H1 (cell line): ENCODE results near the gene AQP12A. TPM values are rescaled to one million over a fixed set of nuclear protein-coding genes. Genes with fewer than 3 reads are reported as not detected.

Experiments used
- CTCF ChIA-PET: fragments of 300-600 bp; sonication (Branson Sonifier 250); formaldehyde crosslinking; loops from one replicate; lab custom pipeline; 2021; ENCODE audit not compliant: partially characterized antibody; lab: Charles Lee
- POLR2A ChIA-PET: fragments of 300-600 bp; sonication (Branson Sonifier 250); formaldehyde crosslinking; loops from one replicate; lab custom pipeline; 2021; ENCODE audit warnings: inconsistent platforms; ENCODE audit not compliant: partially characterized antibody; lab: Charles Lee
- DNase-seq, 2 experiments: peaks; one replicate each; pipeline versions ENCODE4 v3.0.0 to v3.0.0-alpha.2; 2010 to 2022; ENCODE audit warnings: low spot score in 2 of 2, low read depth in 1 of 2, mixed read lengths in 1 of 2
- FAIRE-seq: peaks from 2 replicates; lab custom pipeline; 2011; peaks lifted over from hg19 to GRCh38; lab: Jason Lieb, UNC
- H2AFZ ChIP-seq: 2 replicates; pipeline ENCODE4 v1.8.1; 2012; ENCODE audit warnings: low read length, inconsistent platforms
- H2AK5ac ChIP-seq: 2 replicates; pipeline ENCODE4 v1.6.1; 2013; ENCODE audit warnings: low read depth, low read length
- H2BK120ac ChIP-seq: replicated peaks from 2 replicates; pipeline ENCODE3; 2013; ENCODE audit warnings: low read depth, low read length, inconsistent platforms
- H2BK12ac ChIP-seq: 2 replicates; pipeline ENCODE4 v1.6.1; 2013; ENCODE audit warnings: low read depth, low read length
- H2BK15ac ChIP-seq: 2 replicates; pipeline ENCODE4 v1.6.1; 2013; ENCODE audit warnings: low read length
- H2BK20ac ChIP-seq: 2 replicates; pipeline ENCODE4 v1.6.1; 2013; ENCODE audit warnings: low read length
- H2BK5ac ChIP-seq: 2 replicates; pipeline ENCODE4 v1.6.1; 2013; ENCODE audit warnings: low read depth, low read length
- H3K14ac ChIP-seq: 2 replicates; pipeline ENCODE4 v1.6.1; 2013; ENCODE audit warnings: inconsistent platforms; ENCODE audit not compliant: insufficient read length
- H3K18ac ChIP-seq: 2 replicates; pipeline ENCODE4 v1.6.1; 2013; ENCODE audit warnings: low read length; ENCODE audit errors: extremely low read depth
- H3K23ac ChIP-seq: 2 replicates; pipeline ENCODE4 v1.6.1; 2013; ENCODE audit warnings: inconsistent platforms; ENCODE audit not compliant: insufficient read length
- H3K23me2 ChIP-seq: 2 replicates; pipeline ENCODE4 v1.6.1; 2013; ENCODE audit warnings: low read depth, low read length
- H3K27ac ChIP-seq: 2 replicates; pipeline ENCODE4 v1.6.1; 2011; ENCODE audit warnings: low read depth, low read length, inconsistent platforms
- H3K27me3 ChIP-seq, 4 experiments: replicated peaks in 1 of 4; 1 replicate in 1 of 4; 2 replicates in 3 of 4; pipeline versions ENCODE4 v1.6.1 to v1.8.1; 2011 to 2013; ENCODE audit warnings: low read length in 3 of 4, mild to moderate bottlenecking in 3 of 4, inconsistent platforms in 2 of 4, mixed read lengths in 2 of 4, moderate library complexity in 1 of 4; ENCODE audit not compliant: control insufficient read depth in 3 of 4, insufficient read depth in 3 of 4; ENCODE audit errors: extremely low read depth in 1 of 4
- H3K36me3 ChIP-seq, 4 experiments: 2 replicates each; pipeline versions ENCODE4 v1.6.1 to v1.8.1; 2011 to 2013; ENCODE audit warnings: mild to moderate bottlenecking in 4 of 4, low read length in 3 of 4, moderate library complexity in 2 of 4, control low read depth in 1 of 4, inconsistent platforms in 1 of 4; ENCODE audit not compliant: insufficient read depth in 4 of 4, control insufficient read depth in 2 of 4
- H3K4ac ChIP-seq: replicated peaks from 2 replicates; pipeline ENCODE3; 2013; ENCODE audit warnings: low read length, low read depth, mixed read lengths, inconsistent platforms; ENCODE audit not compliant: insufficient read length
- H3K4me1 ChIP-seq, 4 experiments: replicated peaks in 1 of 4; 1 replicate in 1 of 4; 2 replicates in 3 of 4; pipeline versions ENCODE4 v1.6.1 to v1.8.1; 2011 to 2013; ENCODE audit warnings: low read length in 3 of 4, inconsistent platforms in 2 of 4, mixed read lengths in 1 of 4; ENCODE audit not compliant: insufficient read depth in 4 of 4, control insufficient read depth in 3 of 4
- H3K4me2 ChIP-seq, 2 experiments: 2 replicates each; pipeline versions ENCODE4 v1.6.1 to v1.8.1; 2011 to 2013; ENCODE audit warnings: low read depth in 2 of 2, low read length in 2 of 2, control low read depth in 1 of 2, inconsistent platforms in 1 of 2, mild to moderate bottlenecking in 1 of 2; ENCODE audit not compliant: insufficient read depth in 1 of 2
- H3K4me3 ChIP-seq, 4 experiments: fragments of 200-600, 300-600 bp in 1 of 4; sonication (generic), shearing (Covaris generic), sonication (Bioruptor Twin) in 1 of 4; 2 replicates each; pipeline versions ENCODE4 v1.5.1 to v1.8.1; 2011 to 2016; ENCODE audit warnings: low read length in 4 of 4, low read depth in 3 of 4, control low read depth in 2 of 4, inconsistent platforms in 2 of 4, mild to moderate bottlenecking in 2 of 4, mixed read lengths in 1 of 4, moderate library complexity in 1 of 4; ENCODE audit not compliant: insufficient read depth in 2 of 4; ENCODE audit errors: extremely low read depth in 1 of 4
- H3K56ac ChIP-seq: replicated peaks from 2 replicates; pipeline ENCODE3; 2013; ENCODE audit warnings: low read depth, mild to moderate bottlenecking, mixed read lengths, low read length, inconsistent platforms; ENCODE audit not compliant: insufficient read length
- H3K79me1 ChIP-seq: 2 replicates; pipeline ENCODE4 v1.6.1; 2013; ENCODE audit warnings: low read depth, low read length, control low read depth
- H3K79me2 ChIP-seq, 2 experiments: 2 replicates each; pipeline versions ENCODE4 v1.6.1 to v1.8.1; 2012 to 2013; ENCODE audit warnings: low read length in 2 of 2, mild to moderate bottlenecking in 2 of 2, inconsistent platforms in 1 of 2; ENCODE audit not compliant: insufficient read depth in 2 of 2, control insufficient read depth in 1 of 2
- H3K9ac ChIP-seq, 4 experiments: replicated peaks in 1 of 4; 1 replicate in 1 of 4; 2 replicates in 3 of 4; pipeline versions ENCODE4 v1.6.1 to v1.8.1; 2011 to 2013; ENCODE audit warnings: low read depth in 3 of 4, low read length in 3 of 4, control low read depth in 2 of 4, mild to moderate bottlenecking in 2 of 4, moderate library complexity in 2 of 4, inconsistent platforms in 1 of 4; ENCODE audit errors: extremely low read depth in 1 of 4
- H3K9me3 ChIP-seq, 2 experiments: 2 replicates each; pipeline versions ENCODE4 v1.6.1 to v1.8.1; 2012 to 2013; ENCODE audit warnings: mild to moderate bottlenecking in 2 of 2, moderate library complexity in 2 of 2, control low read depth in 1 of 2, inconsistent platforms in 1 of 2, low read depth in 1 of 2, low read length in 1 of 2, mixed read lengths in 1 of 2; ENCODE audit not compliant: insufficient read depth in 2 of 2
- H4K20me1 ChIP-seq, 2 experiments: replicated peaks in 1 of 2; 2 replicates each; pipeline versions ENCODE3 to v1.8.1; 2011 to 2013; ENCODE audit warnings: inconsistent platforms in 2 of 2, low read length in 2 of 2, mild to moderate bottlenecking in 1 of 2; ENCODE audit not compliant: insufficient read depth in 2 of 2, control insufficient read depth in 1 of 2
- H4K5ac ChIP-seq: 2 replicates; pipeline ENCODE4 v1.6.1; 2013; ENCODE audit warnings: low read length, low read depth, mixed read lengths, inconsistent platforms; ENCODE audit not compliant: insufficient read length
- H4K8ac ChIP-seq: 2 replicates; pipeline ENCODE4 v1.8.0; 2013; ENCODE audit warnings: mild to moderate bottlenecking, moderate library complexity, low read length, inconsistent platforms; ENCODE audit not compliant: insufficient read depth; ENCODE audit errors: extremely low read depth
- H4K91ac ChIP-seq: replicated peaks from 2 replicates; pipeline ENCODE3; 2013; ENCODE audit warnings: low read length, mixed read lengths, inconsistent platforms; ENCODE audit not compliant: insufficient read length
- BCL11A ChIP-seq, 2 experiments: IDR thresholded peaks; one replicate each; pipeline ENCODE4 v1.6.1; 2011; ENCODE audit warnings: low read depth in 2 of 2, low read length in 2 of 2, mild to moderate bottlenecking in 2 of 2
- CTBP2 ChIP-seq: IDR thresholded peaks from 2 replicates; pipeline ENCODE4 v1.7.0; 2011; ENCODE audit warnings: borderline replicate concordance, mild to moderate bottlenecking, moderate library complexity, mixed read lengths, low read length; ENCODE audit not compliant: insufficient read depth, insufficient read length
- HDAC2 ChIP-seq, 2 experiments: fragments of 300-600 bp in 1 of 2; sonication (generic) in 1 of 2; IDR thresholded peaks; 2 replicates each; pipeline ENCODE4 v1.6.1; 2011 to 2012; ENCODE audit warnings: low read depth in 2 of 2, low read length in 2 of 2, mild to moderate bottlenecking in 2 of 2, moderate library complexity in 2 of 2, borderline replicate concordance in 1 of 2, inconsistent platforms in 1 of 2
- POLR2A ChIP-seq, 2 experiments: IDR thresholded peaks; 1 replicate in 1 of 2; 2 replicates in 1 of 2; pipeline ENCODE4 v1.6.1; 2011; ENCODE audit warnings: low read depth in 2 of 2, low read length in 2 of 2, mild to moderate bottlenecking in 2 of 2; ENCODE audit errors: control extremely low read depth in 1 of 2
- POU5F1 ChIP-seq: IDR thresholded peaks from 2 replicates; pipeline ENCODE4 v1.6.1; 2011; ENCODE audit warnings: low read depth, mild to moderate bottlenecking, low read length, moderate library complexity
- SAP30 ChIP-seq: fragments of 300-600 bp; sonication (generic); IDR thresholded peaks from 2 replicates; pipeline ENCODE4 v1.7.1; 2012; ENCODE audit warnings: low read length, moderate library complexity, mild to moderate bottlenecking, inconsistent platforms; ENCODE audit not compliant: insufficient read depth, insufficient replicate concordance
- SUZ12 ChIP-seq: fragments of 200-600 bp; sonication (generic); IDR thresholded peaks from 2 replicates; pipeline ENCODE4 v1.6.1; 2012; ENCODE audit warnings: mild to moderate bottlenecking, inconsistent platforms, low read length, moderate library complexity, mixed read lengths
- TBP ChIP-seq: IDR thresholded peaks from 2 replicates; pipeline ENCODE4 v1.6.1; 2011; ENCODE audit warnings: low read depth, low read length, improper control_type of control experiment
- TEAD4 ChIP-seq: IDR thresholded peaks from 2 replicates; pipeline ENCODE4 v1.6.1; 2012; ENCODE audit warnings: low read depth, low read length, inconsistent platforms, mixed read lengths
- WGBS, 2 experiments: shearing (Covaris generic) in 1 of 2; methylation state at CpG; one replicate each; pipeline versions ENCODE4 v1.1.6 to v1.1.7; 2013 to 2015; ENCODE audit warnings: low lambda C conversion rate in 2 of 2, mixed read lengths in 2 of 2, inconsistent platforms in 1 of 2, low coverage in 1 of 2, missing lambda C conversion rate in 1 of 2; ENCODE audit not compliant: insufficient replicate concordance in 2 of 2, insufficient coverage in 1 of 2, insufficient read length in 1 of 2; ENCODE audit errors: extremely low coverage in 1 of 2, missing lambda C conversion rate in 1 of 2; 5-methylcytosine and 5-hydroxymethylcytosine counted together
- polyA plus RNA-seq, 7 experiments: library from polyadenylated mRNA; depleted of rRNA in 3 of 7; stranded (reverse) in 5 of 7; unstranded in 2 of 7; fragments of >200 nt in 5 of 7; fragments of 200-250 nt in 2 of 7; gene quantifications; 1 replicate in 5 of 7; 2 replicates in 1 of 7; 4 replicates in 1 of 7; pipeline versions ENCODE4 v1.2.1 to v1.2.3, GENCODE V29; 2011 to 2013; ENCODE audit warnings: missing spikeins in 2 of 7, mixed read lengths in 2 of 7
- total RNA-seq: library from RNA; stranded (reverse); fragmentation: NEBNext Ultra II Directional; extraction: Animal tissue kit (Norgen Biotek cat#: 25700); gene quantifications from 2 replicates; pipeline ENCODE4 v1.2.1, GENCODE V29; 2021
- TF ChIP-seq, protein P1 (sequence below), 3 experiments: IDR thresholded peaks; 1 replicate in 2 of 3; 2 replicates in 1 of 3; pipeline versions ENCODE4 v1.5.1 to v1.6.1; 2011; ENCODE audit warnings: low read length in 3 of 3, mild to moderate bottlenecking in 3 of 3, inconsistent platforms in 2 of 3, low read depth in 1 of 3, moderate library complexity in 1 of 3; ENCODE audit not compliant: insufficient read depth in 1 of 3; ENCODE audit errors: control extremely low read depth in 1 of 3

AQP12A gene
- total and polyA plus RNA-seq, 2 of the 8 experiments (the other 6 are each of a cell fraction or from before 2014, with no cell fraction given), result not detected

DNA sequence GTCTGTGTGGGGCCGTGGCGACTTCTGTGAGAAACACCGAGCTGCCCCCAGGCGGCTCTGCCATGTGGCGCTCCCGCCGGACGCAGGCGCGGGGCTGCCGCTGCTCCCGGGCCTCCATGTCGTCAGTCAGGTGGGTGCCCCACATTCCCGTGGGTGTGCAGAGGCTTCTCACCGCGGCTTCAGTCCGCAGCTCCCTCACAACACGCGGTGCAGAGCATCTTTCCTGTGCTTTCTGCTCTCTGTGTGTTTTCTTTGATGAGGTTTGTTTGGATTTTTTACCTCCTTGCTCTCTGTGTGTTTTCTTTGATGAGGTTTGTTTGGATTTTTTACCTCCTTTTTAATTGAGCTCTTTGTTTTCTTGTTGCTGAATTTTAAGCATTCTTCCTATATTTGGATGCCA, 13.0 kb downstream of the AQP12A start:
- H3K27me3 ChIP-seq, result no peaks in the 10 kb centered on the region
- no peaks in the 10 kb centered on the region for H3K79me2 ChIP-seq
- H2AFZ ChIP-seq, result no peak overlapping the region
- ChIA-PET POLR2A (interaction anchor here (0.5 kb wide), 1 partner anchor 35 kb away, joined by 3 read pairs; no protein-coding TSS in a partner anchor), CTCF (interaction anchor here (0.6 to 1.4 kb wide), 2 partner anchors 87 to 199 kb away, joined by 3 to 4 read pairs; no protein-coding TSS in a partner anchor)
- peaks cover 0 to 1% of the 10 kb centered on the region in 2 experiments for H4K20me1 ChIP-seq
- H2BK15ac ChIP-seq, result no peak overlapping the region
- no peak overlapping the region for H2BK5ac ChIP-seq
- H3K23me2 ChIP-seq, result no peaks in the 10 kb centered on the region
- no peak overlapping the region for H3K23ac ChIP-seq
- no peak overlapping the region for H4K8ac ChIP-seq
- H3K79me1 ChIP-seq, result no peaks in the 10 kb centered on the region
- H3K27ac ChIP-seq, result no peak overlapping the region
- no peak overlapping the region for H3K4me2 ChIP-seq
- H3K9me3 ChIP-seq, result no peaks in the 10 kb centered on the region
- H4K5ac ChIP-seq, result no peak overlapping the region
- no peak overlapping the region for H3K18ac ChIP-seq
- H2BK12ac ChIP-seq, result no peak overlapping the region
- H2BK120ac ChIP-seq, result no peak overlapping the region
- H3K36me3 ChIP-seq, result no peaks in the 10 kb centered on the region
- no peak overlapping the region for H2AK5ac ChIP-seq
- no peak overlapping the region for H3K9ac ChIP-seq
- no peak overlapping the region for H2BK20ac ChIP-seq
- H3K4ac ChIP-seq, result no peak overlapping the region
- DNase-seq (no peak), FAIRE-seq (no peak)
- WGBS, 2 experiments, result 89% methylated on average over 19 of the region's 19 CpGs; no CpG with 5 or more reads in 1 of the 2 experiments
- no peak overlapping the region for H3K4me3 ChIP-seq
- no peaks in the 10 kb centered on the region; a peak in 1 of 7 replicates for H3K4me1 ChIP-seq
- H3K14ac ChIP-seq, result no peak overlapping the region
- H4K91ac ChIP-seq, result no peak overlapping the region
- no peak overlapping the region for H3K56ac ChIP-seq
- TF ChIP-seq, protein P1, sequence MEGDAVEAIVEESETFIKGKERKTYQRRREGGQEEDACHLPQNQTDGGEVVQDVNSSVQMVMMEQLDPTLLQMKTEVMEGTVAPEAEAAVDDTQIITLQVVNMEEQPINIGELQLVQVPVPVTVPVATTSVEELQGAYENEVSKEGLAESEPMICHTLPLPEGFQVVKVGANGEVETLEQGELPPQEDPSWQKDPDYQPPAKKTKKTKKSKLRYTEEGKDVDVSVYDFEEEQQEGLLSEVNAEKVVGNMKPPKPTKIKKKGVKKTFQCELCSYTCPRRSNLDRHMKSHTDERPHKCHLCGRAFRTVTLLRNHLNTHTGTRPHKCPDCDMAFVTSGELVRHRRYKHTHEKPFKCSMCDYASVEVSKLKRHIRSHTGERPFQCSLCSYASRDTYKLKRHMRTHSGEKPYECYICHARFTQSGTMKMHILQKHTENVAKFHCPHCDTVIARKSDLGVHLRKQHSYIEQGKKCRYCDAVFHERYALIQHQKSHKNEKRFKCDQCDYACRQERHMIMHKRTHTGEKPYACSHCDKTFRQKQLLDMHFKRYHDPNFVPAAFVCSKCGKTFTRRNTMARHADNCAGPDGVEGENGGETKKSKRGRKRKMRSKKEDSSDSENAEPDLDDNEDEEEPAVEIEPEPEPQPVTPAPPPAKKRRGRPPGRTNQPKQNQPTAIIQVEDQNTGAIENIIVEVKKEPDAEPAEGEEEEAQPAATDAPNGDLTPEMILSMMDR (IDR thresholded peaks at IDR 0.05; ENCODE audit: control extremely low read depth in 1 of 3, insufficient read depth in 1 of 3, low read depth in 1 of 3, low read length in 3 of 3), result no peak
- no peak for TF ChIP-seq SUZ12
- TF ChIP-seq POLR2A (IDR thresholded peaks at IDR 0.05; ENCODE audit: control extremely low read depth in 1 of 2, low read depth in 2 of 2, low read length in 2 of 2), result no peak
- TF ChIP-seq TBP, result no peak
- no peak for TF ChIP-seq TEAD4
- no peak for TF ChIP-seq CTBP2
- no peak for TF ChIP-seq HDAC2 (IDR thresholded peaks at IDR 0.05; ENCODE audit: borderline replicate concordance in 1 of 2, low read depth in 2 of 2, low read length in 2 of 2)
- TF ChIP-seq POU5F1, result no peak
- no peak for TF ChIP-seq BCL11A (IDR thresholded peaks at IDR 0.05; ENCODE audit: low read depth in 2 of 2, low read length in 2 of 2)
- TF ChIP-seq SAP30, result no peak
